ENCODE measurements around the gene TBC1D9B.

DNA sequence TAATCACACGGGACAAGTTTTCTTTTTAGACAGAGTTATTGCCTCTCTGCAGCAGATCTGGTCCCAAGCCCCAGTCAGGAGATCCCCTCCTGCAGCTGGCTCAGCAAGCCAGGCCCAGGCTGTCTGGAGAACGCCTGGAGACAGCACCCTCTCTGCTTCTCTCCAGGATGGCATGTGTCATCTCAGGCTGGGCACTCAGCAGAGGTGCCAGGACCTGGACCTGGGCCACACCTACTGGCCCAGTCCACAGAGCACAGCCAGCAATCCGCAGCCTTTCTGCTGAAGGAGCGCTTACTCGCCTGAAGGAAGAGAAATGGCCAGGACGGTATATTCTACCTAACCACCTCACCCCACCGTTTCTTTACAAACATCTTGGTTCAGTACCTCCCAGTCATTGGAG, 4.7 kb upstream of the TBC1D9B start:
- TF ChIP-seq EZH2 (IDR thresholded peaks at IDR 0.05; ENCODE audit: borderline replicate concordance, low read length), result no peak
- TF ChIP-seq, protein P1, sequence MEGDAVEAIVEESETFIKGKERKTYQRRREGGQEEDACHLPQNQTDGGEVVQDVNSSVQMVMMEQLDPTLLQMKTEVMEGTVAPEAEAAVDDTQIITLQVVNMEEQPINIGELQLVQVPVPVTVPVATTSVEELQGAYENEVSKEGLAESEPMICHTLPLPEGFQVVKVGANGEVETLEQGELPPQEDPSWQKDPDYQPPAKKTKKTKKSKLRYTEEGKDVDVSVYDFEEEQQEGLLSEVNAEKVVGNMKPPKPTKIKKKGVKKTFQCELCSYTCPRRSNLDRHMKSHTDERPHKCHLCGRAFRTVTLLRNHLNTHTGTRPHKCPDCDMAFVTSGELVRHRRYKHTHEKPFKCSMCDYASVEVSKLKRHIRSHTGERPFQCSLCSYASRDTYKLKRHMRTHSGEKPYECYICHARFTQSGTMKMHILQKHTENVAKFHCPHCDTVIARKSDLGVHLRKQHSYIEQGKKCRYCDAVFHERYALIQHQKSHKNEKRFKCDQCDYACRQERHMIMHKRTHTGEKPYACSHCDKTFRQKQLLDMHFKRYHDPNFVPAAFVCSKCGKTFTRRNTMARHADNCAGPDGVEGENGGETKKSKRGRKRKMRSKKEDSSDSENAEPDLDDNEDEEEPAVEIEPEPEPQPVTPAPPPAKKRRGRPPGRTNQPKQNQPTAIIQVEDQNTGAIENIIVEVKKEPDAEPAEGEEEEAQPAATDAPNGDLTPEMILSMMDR (conservative IDR thresholded peaks at IDR 0.05 in 1 of 2, IDR thresholded peaks at IDR 0.05 in 1 of 2; ENCODE audit: extremely low read depth in 1 of 2, insufficient read depth in 1 of 2, low read depth in 1 of 2, low read length in 2 of 2), result no peak
